Gastrocnemius medialis (tissue), 4 donors: ENCODE results near the gene ADAMTSL3. TPM values are rescaled to one million over a fixed set of nuclear protein-coding genes. Genes with fewer than 3 reads are reported as not detected.
"Not testable (repeated sequence)": the region's sequence is repeated elsewhere in the genome, so short reads cannot be mapped to it uniquely, and the experiment has no call there.

Experiments
- ATAC-seq, 2 donors: fragments of 150-250 bp; one replicate each; pipeline ENCODE4 v1.9.1; 2016
- DNase-seq, 2 donors: peaks; one replicate each; pipeline ENCODE4 v3.0.0-alpha.2; 2019
- H3K27ac ChIP-seq, 4 donors: fragments of 200-600 bp; sonication (generic); 1 replicate in 1 of 4; 2 replicates in 3 of 4; pipeline ENCODE4 v1.5.1; 2016 to 2018; ENCODE audit warnings: mild to moderate bottlenecking in 2 of 4, moderate library complexity in 1 of 4
- H3K27me3 ChIP-seq, 3 donors: fragments of 200-600 bp; sonication (generic) in 2 of 3; 1 replicate in 1 of 3; 2 replicates in 2 of 3; pipeline versions ENCODE4 v1.5.1 to v1.6.0; 2016 to 2019; ENCODE audit warnings: mild to moderate bottlenecking in 1 of 3, moderate library complexity in 1 of 3
- H3K36me3 ChIP-seq, 2 donors: fragments of 200-600 bp; sonication (generic) in 1 of 2; one replicate each; pipeline ENCODE4 v1.5.1; 2017 to 2018
- H3K4me1 ChIP-seq, 2 donors: fragments of 200-600 bp; sonication (generic) in 1 of 2; one replicate each; pipeline ENCODE4 v1.5.1; 2016 to 2017; ENCODE audit warnings: mild to moderate bottlenecking in 2 of 2
- H3K4me3 ChIP-seq, 4 donors: fragments of 200-600 bp; sonication (generic) in 3 of 4; 1 replicate in 1 of 4; 2 replicates in 3 of 4; pipeline ENCODE4 v1.5.1; 2016 to 2019; ENCODE audit warnings: mild to moderate bottlenecking in 2 of 4
- H3K9me3 ChIP-seq, 3 donors: fragments of 200-600 bp; sonication (generic) in 2 of 3; 1 replicate in 1 of 3; 2 replicates in 2 of 3; pipeline ENCODE4 v1.5.1; 2016 to 2019
- POLR2A ChIP-seq, 2 donors: fragments of 450-650 bp; IDR thresholded peaks; one replicate each; pipeline ENCODE4 v1.6.1; 2017; ENCODE audit warnings: antibody characterized with exemption in 2 of 2, mild to moderate bottlenecking in 2 of 2, moderate library complexity in 2 of 2
- in situ Hi-C, 4 donors: fragments of 200-750 bp; cut with MboI; loops; one replicate each; pipeline versions ENCODE4 v1.15.0 to v1.8.0; 2017; ENCODE audit warnings: low sequenced_read_pairs in 4 of 4
- intact Hi-C: fragments of 100-400 bp; cut with DNase I; formaldehyde crosslinking; loops from one replicate; pipeline ENCODE4 v1.15.1; 2023; ENCODE audit warnings: low total_unique reads
- total RNA-seq, 4 donors: library from RNA; depleted of rRNA; stranded (reverse); fragments of >200 nt; gene quantifications; one replicate each; pipeline versions ENCODE4 v1.1.0 to v1.2.3, GENCODE V29; 2016
- TF ChIP-seq, protein P1 (sequence below), 5 experiments: fragments of 450-650 bp in 3 of 5; fragments of 200-600 bp in 2 of 5; sonication (generic) in 2 of 5; IDR thresholded peaks in 4 of 5; conservative IDR thresholded peaks in 1 of 5; 1 replicate in 4 of 5; 2 replicates in 1 of 5; pipeline ENCODE4 v1.5.1; 2016 to 2019; ENCODE audit warnings: antibody characterized with exemption in 5 of 5, mild to moderate bottlenecking in 3 of 5, moderate library complexity in 3 of 5

ADAMTSL3 gene
- total RNA-seq, 4 donors from 2014 or later: 0.66 to 2.9 (median 0.76) TPM

- DNase-seq (no peak), ATAC-seq (no peak)
- Histone ChIP-seq H3K9me3 (no peaks in the 10 kb centered on the region), H3K4me1 (no peaks in the 10 kb centered on the region), H3K4me3 (no peak overlapping the region), H3K27ac (peak overlapping the region in 2 of 4 donors; percentile 49 to 50), H3K27me3 (no peaks in the 10 kb centered on the region), H3K36me3 (no peaks in the 10 kb centered on the region)
- TF ChIP-seq, protein P1, sequence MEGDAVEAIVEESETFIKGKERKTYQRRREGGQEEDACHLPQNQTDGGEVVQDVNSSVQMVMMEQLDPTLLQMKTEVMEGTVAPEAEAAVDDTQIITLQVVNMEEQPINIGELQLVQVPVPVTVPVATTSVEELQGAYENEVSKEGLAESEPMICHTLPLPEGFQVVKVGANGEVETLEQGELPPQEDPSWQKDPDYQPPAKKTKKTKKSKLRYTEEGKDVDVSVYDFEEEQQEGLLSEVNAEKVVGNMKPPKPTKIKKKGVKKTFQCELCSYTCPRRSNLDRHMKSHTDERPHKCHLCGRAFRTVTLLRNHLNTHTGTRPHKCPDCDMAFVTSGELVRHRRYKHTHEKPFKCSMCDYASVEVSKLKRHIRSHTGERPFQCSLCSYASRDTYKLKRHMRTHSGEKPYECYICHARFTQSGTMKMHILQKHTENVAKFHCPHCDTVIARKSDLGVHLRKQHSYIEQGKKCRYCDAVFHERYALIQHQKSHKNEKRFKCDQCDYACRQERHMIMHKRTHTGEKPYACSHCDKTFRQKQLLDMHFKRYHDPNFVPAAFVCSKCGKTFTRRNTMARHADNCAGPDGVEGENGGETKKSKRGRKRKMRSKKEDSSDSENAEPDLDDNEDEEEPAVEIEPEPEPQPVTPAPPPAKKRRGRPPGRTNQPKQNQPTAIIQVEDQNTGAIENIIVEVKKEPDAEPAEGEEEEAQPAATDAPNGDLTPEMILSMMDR (IDR thresholded peaks at IDR 0.05 in 4 of 5, conservative IDR thresholded peaks at IDR 0.05 in 1 of 5): no peak
- no peak for TF ChIP-seq POLR2A (IDR thresholded peaks at IDR 0.05)
- in situ Hi-C loops: loop anchor here in 1 of 4 donors (25.0 kb wide), 1 partner anchor 185 kb away; no protein-coding TSS in a partner anchor
- intact Hi-C loops: loop anchor here (5.0 to 10.0 kb wide), 2 partner anchors 93 to 180 kb away; partner anchors contain the start of gene ADAMTSL3
Observed at GRCh38 chr15:83747718-83748110, 93.8 kb downstream of the ADAMTSL3 start.

DNA sequence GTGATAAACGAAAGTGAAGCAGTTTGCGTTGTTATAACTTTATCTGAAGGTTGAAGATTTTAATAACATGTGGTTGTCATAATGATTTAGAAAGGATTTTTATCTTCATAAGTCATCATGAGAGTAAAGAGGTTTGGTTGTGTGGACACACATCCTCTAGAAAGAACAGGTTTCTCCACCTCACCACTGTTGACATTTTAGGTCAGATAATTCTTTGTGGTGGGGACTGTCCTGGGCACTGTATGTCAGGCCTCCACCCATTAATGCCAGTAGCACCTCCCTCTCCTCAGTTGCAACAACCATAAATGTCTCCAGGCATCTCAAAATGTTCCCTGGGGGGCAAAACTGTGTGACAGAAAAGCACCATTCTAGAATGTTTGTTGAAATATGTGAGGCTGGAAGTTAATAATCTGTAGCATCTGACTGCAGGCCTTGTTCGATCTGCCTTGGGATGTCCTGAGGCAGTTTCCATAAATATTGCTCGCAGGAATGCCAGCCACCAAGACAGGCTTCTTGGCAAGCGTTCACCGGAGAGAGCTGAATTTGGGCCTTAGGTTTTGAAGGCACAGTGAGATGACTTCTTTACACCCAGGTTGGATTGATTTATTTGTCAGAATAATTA is 100.1 kb downstream of the ADAMTSL3 start:
- H3K27ac ChIP-seq: no peak overlapping the region
- no peak for DNase-seq

DNA sequence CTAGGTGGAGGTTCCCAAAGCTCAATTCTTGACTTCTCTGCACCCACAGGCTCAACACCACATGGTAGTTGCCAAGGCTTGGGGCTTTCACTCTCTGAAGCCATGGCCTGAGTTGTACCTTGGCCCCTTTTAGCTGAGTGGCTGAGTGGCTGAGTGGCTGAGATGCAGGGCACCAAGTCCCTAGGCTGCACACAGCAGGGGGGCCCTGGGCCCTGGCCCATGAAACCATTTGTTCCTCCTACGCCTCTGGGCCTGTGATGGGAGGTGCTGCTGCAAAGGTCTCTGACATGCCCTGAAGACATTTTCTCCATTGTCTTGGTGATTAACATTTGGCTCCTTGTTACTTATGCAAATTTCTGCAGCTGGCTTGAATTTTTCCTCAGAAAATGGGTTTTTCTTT is 103.4 kb downstream of the ADAMTSL3 start:
- H3K27me3 ChIP-seq, H3K9me3 ChIP-seq, H3K36me3 ChIP-seq, in situ Hi-C loops, DNase-seq, ATAC-seq, intact Hi-C loops, H3K4me3 ChIP-seq, H3K27ac ChIP-seq, H3K4me1 ChIP-seq: not testable (repeated sequence)

More for the DNA sequence above, 100.1 kb downstream of the ADAMTSL3 start:
- Histone ChIP-seq H3K27me3 (no peaks in the 10 kb centered on the region), H3K36me3 (no peaks in the 10 kb centered on the region), H3K4me3 (no peak overlapping the region), H3K4me1 (no peaks in the 10 kb centered on the region), H3K9me3 (no peaks in the 10 kb centered on the region)
- in situ Hi-C loops: no loop called here
- ATAC-seq: no peak
- TF ChIP-seq, protein P1 (IDR thresholded peaks at IDR 0.05 in 4 of 5, conservative IDR thresholded peaks at IDR 0.05 in 1 of 5): no peak
- no peak for TF ChIP-seq POLR2A (IDR thresholded peaks at IDR 0.05)
- intact Hi-C loops: no loop called here

- Histone ChIP-seq H3K27ac (no peak overlapping the region), H3K9me3 (no peaks in the 10 kb centered on the region), H3K4me3 (no peak overlapping the region), H3K4me1 (no peaks in the 10 kb centered on the region), H3K27me3 (no peaks in the 10 kb centered on the region), H3K36me3 (no peaks in the 10 kb centered on the region)
- intact Hi-C loops (no loop called here), in situ Hi-C loops (no loop called here)
- ATAC-seq: no peak
- TF ChIP-seq, protein P1 (IDR thresholded peaks at IDR 0.05 in 4 of 5, conservative IDR thresholded peaks at IDR 0.05 in 1 of 5): no peak
- no peak for TF ChIP-seq POLR2A (IDR thresholded peaks at IDR 0.05)
- no peak for DNase-seq
Observed at GRCh38 chr15:83762367-83762766, 108.4 kb downstream of the ADAMTSL3 start.

DNA sequence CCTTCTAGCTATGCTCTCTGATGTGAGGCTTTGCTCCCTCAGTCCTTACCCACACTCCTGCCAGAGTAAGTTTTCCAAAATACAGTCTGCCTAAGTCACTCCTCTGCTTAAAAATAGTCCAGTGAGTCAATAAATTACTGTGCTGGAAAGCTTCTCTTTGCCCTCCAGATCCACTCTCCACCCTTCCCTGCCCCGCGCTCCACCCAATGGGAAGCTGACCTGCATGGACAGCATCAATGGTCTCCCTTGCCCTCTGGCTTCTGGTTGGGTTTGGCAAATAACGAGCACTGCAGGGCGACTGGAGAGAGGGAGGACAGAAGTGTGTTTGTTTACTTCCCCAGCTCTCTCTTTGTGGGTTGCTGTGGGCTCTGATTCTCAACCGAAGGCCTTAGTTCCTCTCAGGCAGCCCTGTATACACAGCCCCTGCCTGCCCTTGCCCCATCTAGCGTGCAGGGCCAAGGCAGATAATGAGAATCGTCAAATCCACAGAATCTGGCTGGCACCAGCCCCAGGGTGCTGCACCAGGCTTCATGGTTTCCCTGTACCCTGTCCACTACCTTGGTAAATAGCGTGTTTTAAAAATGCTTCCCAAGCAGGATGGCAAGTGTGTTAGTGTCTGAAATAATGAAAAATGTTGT is 110.4 kb downstream of the ADAMTSL3 start:
- Histone ChIP-seq H3K4me1 (no peaks in the 10 kb centered on the region), H3K27me3 (no peaks in the 10 kb centered on the region), H3K4me3 (no peak overlapping the region), H3K36me3 (no peaks in the 10 kb centered on the region), H3K9me3 (no peaks in the 10 kb centered on the region), H3K27ac (no peak overlapping the region)
- ATAC-seq: no peak
- intact Hi-C loops: no loop called here
- DNase-seq: no peak
- TF ChIP-seq POLR2A (IDR thresholded peaks at IDR 0.05): no peak
- TF ChIP-seq, protein P1 (IDR thresholded peaks at IDR 0.05 in 4 of 5, conservative IDR thresholded peaks at IDR 0.05 in 1 of 5): no peak
- in situ Hi-C loops: no loop called here
